Endothelial cell (in vitro differentiated cells): ENCODE data around the gene CFAP54. TPM values are rescaled to one million over a fixed set of nuclear protein-coding genes. Genes with fewer than 3 reads are reported as not detected.

ENCODE experiments used
- DNase-seq: peaks from one replicate; pipeline ENCODE4 v3.0.0; 2021; ENCODE audit warnings: low spot score
- H3K27ac Mint-ChIP-seq: one replicate; pipeline ENCODE4 v1.8.0; 2021; ENCODE audit warnings: mixed read lengths, inconsistent platforms; ENCODE audit not compliant: unreplicated experiment
- H3K27me3 Mint-ChIP-seq: one replicate; pipeline ENCODE4 v1.8.0; 2021; ENCODE audit warnings: mild to moderate bottlenecking, moderate library complexity, mixed read lengths, inconsistent platforms; ENCODE audit not compliant: unreplicated experiment
- H3K36me3 Mint-ChIP-seq: one replicate; pipeline ENCODE4 v1.8.0; 2021; ENCODE audit warnings: mild to moderate bottlenecking, low read depth, mixed read lengths, inconsistent platforms; ENCODE audit not compliant: unreplicated experiment
- H3K4me1 Mint-ChIP-seq: one replicate; pipeline ENCODE4 v1.8.0; 2021; ENCODE audit warnings: mild to moderate bottlenecking, mixed read lengths, inconsistent platforms; ENCODE audit not compliant: unreplicated experiment
- H3K4me3 Mint-ChIP-seq: one replicate; pipeline ENCODE4 v1.8.0; 2021; ENCODE audit warnings: mild to moderate bottlenecking, mixed read lengths, inconsistent platforms; ENCODE audit not compliant: unreplicated experiment
- H3K9me3 Mint-ChIP-seq: one replicate; pipeline ENCODE4 v1.8.0; 2021; ENCODE audit warnings: mixed read lengths, inconsistent platforms; ENCODE audit not compliant: unreplicated experiment
- CTCF ChIP-seq: fragments of 200-600 bp; sonication (generic); IDR thresholded peaks from one replicate; pipeline ENCODE4 v1.5.0; 2021; ENCODE audit warnings: antibody characterized with exemption; ENCODE audit not compliant: unreplicated experiment
- total RNA-seq: library from RNA; stranded (reverse); fragmentation: NEBNext Ultra II Directional; extraction: Animal tissue kit (Norgen Biotek cat#: 25700); gene quantifications from one replicate; pipeline ENCODE4 v1.2.1, GENCODE V29; 2021; ENCODE audit not compliant: unreplicated experiment

The CFAP54 gene
- total RNA-seq, 1 donor from 2014 or later = 2.5 TPM

GRCh38 chr12:96866801-96867590 is 377.6 kb downstream of the CFAP54 start:
- Mint-ChIP-seq H3K4me1 (no peaks in the 10 kb centered on the region), H3K27ac (no peak overlapping the region), H3K27me3 (no peaks in the 10 kb centered on the region), H3K9me3 (no peaks in the 10 kb centered on the region), H3K4me3 (no peak overlapping the region), H3K36me3 (no peaks in the 10 kb centered on the region)
- no peak for TF ChIP-seq CTCF
- DNase-seq = no peak

GRCh38 chr12:96870946-96871345 is 381.6 kb downstream of the CFAP54 start:
- no peaks in the 10 kb centered on the region for H3K4me1 Mint-ChIP-seq
- H3K27ac Mint-ChIP-seq = no peak overlapping the region
- no peak overlapping the region for H3K4me3 Mint-ChIP-seq
- H3K27me3 Mint-ChIP-seq = no peaks in the 10 kb centered on the region
- DNase-seq = no peak
- no peaks in the 10 kb centered on the region for H3K9me3 Mint-ChIP-seq
- TF ChIP-seq CTCF = no peak
- H3K36me3 Mint-ChIP-seq = no peaks in the 10 kb centered on the region

GRCh38 chr12:96872961-96873360 is 383.6 kb downstream of the CFAP54 start:
- no peak overlapping the region for H3K27ac Mint-ChIP-seq
- H3K36me3 Mint-ChIP-seq = no peaks in the 10 kb centered on the region
- TF ChIP-seq CTCF = no peak
- no peaks in the 10 kb centered on the region for H3K9me3 Mint-ChIP-seq
- H3K27me3 Mint-ChIP-seq = no peaks in the 10 kb centered on the region
- no peak overlapping the region for H3K4me3 Mint-ChIP-seq
- no peaks in the 10 kb centered on the region for H3K4me1 Mint-ChIP-seq
- no peak for DNase-seq

- Mint-ChIP-seq H3K9me3 (no peaks in the 10 kb centered on the region), H3K27me3 (no peaks in the 10 kb centered on the region), H3K36me3 (no peaks in the 10 kb centered on the region), H3K4me3 (no peak overlapping the region), H3K27ac (no peak overlapping the region), H3K4me1 (no peaks in the 10 kb centered on the region)
- no peak for TF ChIP-seq CTCF
- DNase-seq = no peak
Measured at GRCh38 chr12:96874211-96874610, 384.8 kb downstream of the CFAP54 start.

GRCh38 chr12:96876966-96877365 is 387.6 kb downstream of the CFAP54 start:
- Mint-ChIP-seq H3K9me3 (no peaks in the 10 kb centered on the region), H3K36me3 (no peaks in the 10 kb centered on the region), H3K4me1 (no peaks in the 10 kb centered on the region), H3K27ac (no peak overlapping the region), H3K27me3 (no peaks in the 10 kb centered on the region), H3K4me3 (no peak overlapping the region)
- DNase-seq = no peak
- no peak for TF ChIP-seq CTCF
